ENCODE data around the gene OMP.
A peak's percentile ranks its signal among the peaks of the same experiment; 100 is the strongest.

Gene OMP

GRCh38 chr11:77125191-77125590 is 22.6 kb downstream of the OMP start:
- no peak for DNase-seq

DNA sequence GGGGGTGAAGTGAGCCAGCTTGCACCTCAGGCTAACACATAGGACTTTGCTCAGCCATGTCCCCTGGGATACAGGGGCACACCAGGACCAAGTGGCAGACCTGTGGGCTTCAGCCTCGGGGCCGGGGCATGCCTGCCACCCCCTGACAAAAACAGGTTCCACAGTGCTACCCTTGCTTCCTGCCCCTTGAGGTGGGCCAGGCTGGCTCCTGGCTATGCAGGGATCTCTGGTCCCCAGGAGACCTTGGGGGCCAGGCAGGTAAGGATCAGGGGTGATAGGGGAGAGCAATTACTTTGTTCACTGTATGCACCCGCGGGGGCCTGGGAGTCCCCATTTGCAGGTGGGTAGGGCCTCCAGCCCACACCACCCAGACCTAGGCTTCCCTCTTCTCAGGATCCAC is 23.1 kb downstream of the OMP start:
- no peak for DNase-seq

DNA sequence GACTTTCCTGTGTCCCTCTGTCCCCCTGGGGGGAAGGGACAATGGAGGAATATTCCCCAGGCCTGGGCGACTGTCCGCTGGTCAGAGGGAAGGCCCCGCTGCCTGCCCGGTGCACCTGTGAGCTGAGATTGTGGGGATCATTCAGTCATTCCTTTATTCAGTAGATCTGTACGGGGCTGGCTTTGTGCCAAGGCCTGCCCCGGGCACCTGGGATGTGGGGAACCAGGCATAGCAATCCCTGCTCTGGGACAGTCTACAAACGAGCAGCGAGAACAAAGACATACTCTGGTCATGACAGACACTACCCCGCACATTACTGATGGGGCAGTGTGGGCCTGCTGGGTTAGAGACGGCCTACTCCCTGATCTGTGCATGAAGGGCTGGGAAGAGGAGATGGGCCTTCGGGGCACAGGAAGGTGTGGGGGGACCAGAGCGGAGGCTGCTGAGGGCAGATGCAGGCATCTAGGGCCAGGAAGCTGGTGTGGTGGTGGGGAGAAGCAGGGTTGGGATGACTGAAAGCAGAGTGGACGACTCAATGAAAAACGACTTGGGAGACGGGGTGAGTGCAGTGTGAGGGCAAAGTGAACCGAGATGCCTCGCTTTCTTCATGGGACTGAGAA is 23.6 kb downstream of the OMP start:
- DNase-seq = no peak

DNA sequence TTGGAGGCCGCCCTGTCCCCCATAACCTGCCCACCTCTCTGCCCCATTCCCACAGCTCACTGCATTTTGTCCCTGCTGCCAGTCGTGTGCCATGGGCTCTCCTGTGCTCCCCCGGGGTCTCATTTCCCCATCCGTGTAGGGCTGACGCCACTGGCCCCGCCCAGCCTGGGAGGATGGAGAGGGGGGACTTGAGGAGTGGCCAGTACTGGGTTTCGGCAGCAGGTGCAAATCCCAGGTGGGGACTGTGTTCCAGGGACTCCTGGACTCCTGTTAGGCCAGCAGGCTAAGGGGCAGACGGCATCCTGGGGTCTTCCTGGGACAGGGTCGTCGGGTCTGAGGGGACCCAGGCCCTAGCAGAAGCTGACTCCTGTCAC is 24.2 kb downstream of the OMP start:
- DNase-seq = no peak

DNA sequence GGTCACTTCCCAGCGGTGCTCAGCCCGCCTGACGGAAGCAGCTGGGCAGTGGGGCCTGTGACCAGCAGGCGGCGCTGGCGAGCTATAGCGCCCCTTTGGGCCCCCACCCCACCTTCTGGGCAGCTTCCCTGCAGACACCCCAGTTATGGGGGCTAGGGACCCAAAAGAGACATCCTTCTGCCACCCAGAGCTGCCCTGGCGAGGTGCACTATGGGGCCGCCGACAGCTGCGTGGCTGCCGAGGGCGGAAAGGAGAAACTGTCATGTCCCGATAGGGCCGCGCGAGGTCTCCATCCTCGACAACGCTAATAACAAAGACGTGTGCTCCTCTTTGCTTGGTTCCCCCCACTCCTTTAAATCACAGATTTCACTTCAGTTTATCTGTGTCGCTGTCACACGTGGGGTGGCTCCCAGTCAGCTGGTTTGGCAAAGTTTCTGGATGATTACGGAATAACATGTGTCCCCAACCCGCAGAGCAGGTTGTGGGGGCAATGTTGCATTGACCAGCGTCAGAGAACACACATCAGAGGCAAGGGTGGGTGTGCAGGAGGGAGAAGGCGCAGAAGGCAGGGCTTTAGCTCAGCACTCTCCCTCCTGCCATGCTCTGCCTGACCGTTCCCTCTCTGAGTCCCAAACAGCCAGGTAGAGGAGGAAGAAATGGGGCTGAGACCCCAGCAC is 24.7 kb downstream of the OMP start:
- DNase-seq = peak; percentile 6 to 46

DNA sequence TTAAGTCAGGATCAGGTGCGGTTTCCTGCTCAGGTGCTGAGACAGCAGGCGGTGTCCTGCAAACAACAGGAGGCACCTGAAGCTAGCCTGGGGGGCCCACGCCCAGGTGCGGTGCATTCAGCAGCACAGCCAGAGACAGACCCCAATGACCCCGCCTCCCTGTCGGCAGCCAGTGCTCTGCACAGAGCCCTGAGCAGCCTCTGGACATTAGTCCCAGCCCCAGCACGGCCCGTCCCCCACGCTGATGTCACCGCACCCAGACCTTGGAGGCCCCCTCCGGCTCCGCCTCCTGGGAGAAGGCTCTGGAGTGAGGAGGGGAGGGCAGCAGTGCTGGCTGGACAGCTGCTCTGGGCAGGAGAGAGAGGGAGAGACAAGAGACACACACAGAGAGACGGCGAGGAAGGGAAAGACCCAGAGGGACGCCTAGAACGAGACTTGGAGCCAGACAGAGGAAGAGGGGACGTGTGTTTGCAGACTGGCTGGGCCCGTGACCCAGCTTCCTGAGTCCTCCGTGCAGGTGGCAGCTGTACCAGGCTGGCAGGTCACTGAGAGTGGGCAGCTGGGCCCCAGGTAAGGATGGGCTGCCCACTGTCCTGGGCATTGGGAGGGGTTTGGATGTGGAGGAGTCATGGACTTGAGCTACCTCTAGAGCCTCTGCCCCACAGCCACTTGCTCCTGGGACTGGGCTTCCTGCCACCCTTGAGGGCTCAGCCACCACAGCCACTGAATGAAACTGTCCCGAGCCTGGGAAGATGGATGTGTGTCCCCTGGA is 25.5 kb downstream of the OMP start, which contains the start of gene MYO7A:
MYO7A (plus strand) TSS at position 327 of the 772 bp plus-strand sequence. CDS start 2,389 bp downstream, outside the sequence.
- DNase-seq = no peak

- no peak for DNase-seq
These were observed 26.6 kb downstream of the OMP start for GRCh38 chr11:77129069-77129841.

GRCh38 chr11:77129842-77130756 is 27.5 kb downstream of the OMP start:
- DNase-seq = no peak

DNA sequence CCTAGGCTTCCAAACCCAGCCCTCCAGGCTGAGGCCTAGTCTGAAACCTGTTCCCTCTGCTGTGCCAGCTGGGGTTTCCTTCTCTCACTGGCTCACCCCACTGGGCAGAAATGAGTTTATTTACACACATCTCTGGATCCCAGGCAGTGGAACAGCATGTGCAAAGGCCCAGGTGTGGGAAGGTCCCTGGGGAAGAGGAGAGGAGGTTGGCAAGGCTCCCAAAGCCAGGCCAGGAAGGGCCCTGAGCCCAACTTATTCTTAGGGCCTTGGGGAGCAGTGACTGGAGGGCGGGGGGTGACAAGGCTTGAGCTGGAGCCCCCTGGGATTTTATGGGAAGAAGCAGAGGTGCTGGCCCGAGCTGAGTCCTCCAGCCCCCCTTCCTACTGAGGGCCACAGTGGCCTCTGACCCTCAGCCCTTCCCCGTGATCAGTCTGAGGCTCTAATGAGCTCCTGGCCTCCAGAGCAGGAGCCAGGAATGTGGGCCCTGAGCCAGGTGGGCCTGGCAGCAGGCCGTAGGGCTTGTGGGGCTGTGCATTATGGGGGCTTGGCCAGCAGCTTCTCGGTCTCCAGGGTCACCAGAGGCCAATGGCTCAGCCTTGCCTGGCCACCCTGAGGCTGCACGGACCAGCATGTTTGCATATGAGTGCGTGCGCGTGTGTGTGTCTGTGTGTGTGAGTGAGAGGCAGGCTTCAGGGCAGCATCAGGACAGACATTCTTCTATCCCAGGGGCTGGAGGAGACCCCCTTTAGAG is 28.3 kb downstream of the OMP start:
- no peak for DNase-seq

- no peak for DNase-seq
These were observed 28.9 kb downstream of the OMP start for GRCh38 chr11:77131560-77131959.

GRCh38 chr11:77135069-77135468 is 32.4 kb downstream of the OMP start:
- no peak for DNase-seq

DNA sequence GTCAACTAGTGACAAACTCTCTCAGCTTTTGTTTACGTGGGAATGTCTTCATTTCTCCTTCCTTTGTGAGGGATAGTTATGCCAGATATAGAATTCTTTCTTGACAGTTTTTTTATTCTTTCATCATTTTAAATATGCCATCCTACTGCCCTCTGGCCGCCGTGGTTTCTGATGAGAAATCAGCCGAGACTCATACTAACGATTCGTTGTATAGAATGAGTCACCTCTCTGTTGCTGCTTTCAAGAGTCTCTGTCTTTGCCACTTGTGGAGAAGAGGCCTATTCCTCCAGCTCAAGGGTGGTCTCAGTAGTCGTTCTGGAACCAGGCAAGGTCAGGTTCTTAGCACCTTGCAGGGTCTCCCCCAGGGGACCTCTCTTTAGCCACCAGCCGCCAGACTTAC is 33.4 kb downstream of the OMP start:
- no peak for DNase-seq

DNA sequence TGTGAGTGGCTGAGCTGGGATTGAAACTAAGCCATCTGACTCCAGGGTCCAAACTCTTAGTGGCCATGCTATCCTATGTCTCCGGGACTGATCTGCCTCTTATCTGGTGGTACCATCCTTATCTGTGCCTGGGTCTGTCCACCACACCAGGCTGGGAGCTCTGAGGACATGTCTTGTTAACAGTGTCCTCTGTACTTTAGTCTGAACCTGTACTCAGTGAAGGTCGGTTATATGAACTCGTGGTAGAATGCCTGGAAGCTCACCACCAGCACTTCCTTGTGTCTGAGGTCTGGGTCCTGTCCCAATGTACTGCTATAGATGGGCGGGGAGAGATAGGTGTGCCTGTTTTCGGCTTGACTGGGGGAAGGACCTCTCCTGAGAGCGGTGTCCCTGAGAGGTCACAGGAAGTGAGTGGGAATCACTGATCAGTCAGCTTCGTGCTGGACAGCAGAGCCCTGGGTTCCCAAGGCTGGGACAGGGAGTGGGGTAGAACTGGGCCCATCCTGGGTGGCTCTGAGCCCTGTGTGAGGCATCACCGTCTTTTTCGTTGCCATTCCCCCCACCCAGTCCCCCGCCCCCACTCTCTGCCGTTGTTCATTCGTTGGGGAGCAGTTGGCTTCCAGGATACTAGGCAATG is 34.3 kb downstream of the OMP start:
- no peak for DNase-seq

DNA sequence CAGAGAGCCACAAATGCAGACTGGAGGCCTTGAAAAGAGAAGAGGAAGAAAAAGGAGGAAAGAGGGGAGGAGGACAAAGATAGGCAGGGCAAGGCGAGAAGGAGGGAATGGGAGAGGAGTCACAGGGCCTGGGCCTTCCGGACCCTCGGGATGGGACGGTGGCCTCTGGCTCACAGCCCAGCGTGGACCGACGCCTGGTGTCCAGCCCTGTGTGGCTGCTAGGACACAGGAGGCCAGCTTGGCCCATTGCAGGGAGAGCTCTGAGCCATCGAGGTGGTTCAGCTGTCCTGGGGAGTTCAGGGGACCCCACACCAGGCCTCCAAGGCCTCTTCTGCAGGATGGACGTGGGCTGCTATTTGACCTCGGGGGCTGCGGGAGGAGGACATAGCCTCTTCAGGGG is 34.8 kb downstream of the OMP start:
- DNase-seq = no peak

DNA sequence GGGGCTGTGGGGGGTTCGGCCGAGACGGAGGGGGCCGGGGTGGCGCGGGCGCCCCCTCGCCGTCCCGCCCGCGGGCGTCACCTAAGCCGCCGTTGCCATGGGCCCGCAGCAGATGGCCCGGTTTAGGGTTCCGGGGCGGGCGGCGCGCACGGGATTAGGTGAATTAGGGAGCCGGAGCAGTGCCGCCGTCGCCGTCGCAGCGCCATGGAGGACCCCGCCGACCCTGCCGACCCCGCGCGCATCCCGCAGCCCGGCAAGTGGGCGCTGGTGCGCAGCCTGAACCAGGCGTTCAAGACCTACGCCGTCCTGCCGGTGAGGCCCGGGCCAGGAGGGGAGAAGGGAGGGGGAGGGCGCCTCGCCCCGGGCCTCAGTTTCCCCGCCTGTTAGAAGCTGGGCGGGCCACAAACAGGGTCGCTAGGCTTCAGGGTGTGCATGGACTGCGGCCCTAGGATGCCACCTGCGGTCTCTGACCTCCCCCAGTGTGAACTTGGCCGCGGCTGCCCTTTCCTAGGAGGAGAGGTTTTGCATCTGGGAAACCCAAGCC is 35.5 kb downstream of the OMP start:
- no peak for DNase-seq

- no peak for DNase-seq
These were observed 36.6 kb downstream of the OMP start for GRCh38 chr11:77139201-77139600.

DNA sequence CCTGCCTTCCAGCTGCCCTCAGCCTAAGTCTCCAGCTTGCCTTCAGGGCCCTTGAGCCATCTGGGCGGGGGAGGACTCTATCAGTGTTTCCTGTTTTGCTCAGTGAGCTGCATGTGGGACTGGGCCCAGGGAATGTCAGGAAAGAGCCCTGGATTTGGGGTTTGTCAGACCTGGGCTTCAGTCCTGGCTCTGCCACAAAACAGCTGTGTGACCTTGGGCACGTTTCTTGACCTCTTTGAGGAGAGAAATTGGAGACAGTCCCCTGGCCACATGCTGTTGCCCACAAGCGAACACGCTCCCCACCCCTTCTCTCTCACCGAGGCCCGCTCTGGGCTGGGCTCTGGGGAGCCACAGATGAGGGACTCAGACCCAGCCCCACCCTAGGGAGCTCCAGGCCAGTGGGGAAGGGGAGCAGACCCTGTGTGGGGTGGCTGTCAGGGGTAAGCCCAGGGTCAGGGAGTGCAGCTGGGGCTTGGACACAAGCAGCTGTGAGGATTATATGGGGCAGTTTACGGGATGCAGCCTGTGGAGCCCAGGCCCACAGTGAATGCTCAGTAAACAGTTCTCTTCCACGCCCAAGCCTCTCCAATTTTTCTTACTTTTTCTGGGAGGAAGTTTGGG is 37.7 kb downstream of the OMP start:
- no peak for DNase-seq

DNA sequence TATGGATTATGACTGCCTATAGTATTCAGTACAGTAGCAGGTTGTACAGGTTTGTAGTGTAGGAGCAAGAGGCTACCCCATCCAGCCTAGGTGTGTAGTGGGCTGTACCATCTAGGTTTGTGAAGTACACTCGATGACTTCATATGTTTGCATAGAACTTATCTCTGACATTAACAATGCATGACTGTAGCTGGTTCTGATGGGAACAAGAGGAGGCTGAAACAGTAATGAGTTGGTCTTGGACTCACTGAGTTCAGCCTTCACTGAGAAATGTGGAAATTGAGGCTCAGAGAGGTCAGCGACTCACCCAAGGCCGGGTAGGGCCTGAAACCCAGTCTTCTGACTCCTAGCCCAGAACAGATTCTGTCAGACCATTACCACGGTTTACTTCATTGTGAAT is 38.4 kb downstream of the OMP start:
- DNase-seq = no peak

GRCh38 chr11:77141475-77141874 is 38.8 kb downstream of the OMP start:
- no peak for DNase-seq

All from inflammatory macrophage (primary cell).